Neural cell (in vitro differentiated cells): ENCODE results near the gene CNIH3.
"Not testable (repeated sequence)": the region's sequence is repeated elsewhere in the genome, so short reads cannot be mapped to it uniquely, and the experiment has no call there.

Source experiments
- CTCF ChIP-seq: fragments of 450-650 bp; IDR thresholded peaks from 2 replicates; pipeline ENCODE4 v1.5.1; 2014; ENCODE audit warnings: antibody characterized with exemption, mild to moderate bottlenecking, moderate library complexity; ENCODE audit not compliant: poor library complexity, severe bottlenecking
- POLR2AphosphoS5 ChIP-seq: IDR thresholded peaks from 2 replicates; pipeline ENCODE4 v1.6.1; 2012
- RAD21 ChIP-seq: fragments of 450-650 bp; conservative IDR thresholded peaks from 2 replicates; pipeline ENCODE4 v1.6.1; 2014; ENCODE audit warnings: antibody characterized with exemption, mild to moderate bottlenecking, moderate library complexity
- REST ChIP-seq: IDR thresholded peaks from 2 replicates; pipeline ENCODE4 v1.6.1; 2012; ENCODE audit warnings: borderline replicate concordance

- not testable (repeated sequence) for TF ChIP-seq CTCF, RAD21, POLR2AphosphoS5, REST
Measured at GRCh38 chr1:224686140-224686539, 70.0 kb downstream of the CNIH3 start.
